ENCODE measurements around the gene FRMD4B. TPM values are rescaled to one million over a fixed set of nuclear protein-coding genes. Genes with fewer than 3 reads are reported as not detected.
A peak's percentile ranks its signal among the peaks of the same experiment; 100 is the strongest.

The FRMD4B gene
- polyA plus RNA-seq, 3 donors = 13.2 to 21.0 (median 19.6) TPM

DNA sequence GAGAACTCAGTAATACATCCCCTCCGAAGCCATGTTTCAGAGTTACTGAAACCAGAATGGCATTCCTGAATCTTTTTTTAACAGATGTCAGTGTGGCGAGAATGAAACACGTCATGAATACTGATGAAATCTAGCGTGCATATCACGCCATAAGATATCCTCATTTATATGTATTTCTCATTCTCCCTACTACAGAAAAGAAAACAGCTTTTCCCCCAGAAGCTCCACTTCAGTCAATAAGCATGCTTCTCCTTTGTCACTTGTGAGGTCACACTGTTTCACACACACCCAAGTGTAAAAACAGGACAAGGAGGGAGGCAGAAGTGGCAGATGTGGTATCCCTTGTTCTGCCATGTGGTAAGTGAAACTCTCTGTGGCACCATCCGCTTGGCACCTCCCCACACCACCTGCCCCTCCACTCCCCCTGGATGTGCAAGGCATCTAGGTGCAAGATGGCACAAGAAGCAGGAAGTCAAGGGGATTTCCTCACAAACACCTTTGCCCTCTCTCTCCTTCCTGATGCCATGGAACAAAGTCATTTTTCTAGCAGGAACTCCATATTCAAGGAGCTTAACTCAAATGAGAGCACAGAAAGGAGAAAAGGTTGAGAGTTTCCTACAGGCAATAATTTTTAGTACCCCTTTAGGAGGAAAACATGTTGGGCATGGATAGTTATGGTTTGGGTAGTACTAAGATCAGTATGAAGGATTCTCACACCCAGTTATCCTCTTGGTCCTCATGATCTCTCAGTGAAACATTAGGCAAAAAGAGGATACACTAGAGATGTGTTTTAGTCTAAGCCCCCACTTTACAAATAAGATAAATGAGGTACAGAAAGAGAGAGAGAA, 47.5 kb upstream of the FRMD4B start:
- H3K27me3 ChIP-seq (ENCODE audit: control insufficient read depth in 2 of 2, insufficient read depth in 2 of 2, low read length in 2 of 2) = no peaks in the 10 kb centered on the region
- no peak overlapping the region for H3K4me3 ChIP-seq (replicated peaks in 1 of 3; ENCODE audit: low read depth in 2 of 3, low read length in 3 of 3)
- H3K9ac ChIP-seq (ENCODE audit: insufficient read depth, low read length, poor library complexity, severe bottlenecking) = no peak overlapping the region
- WGBS (ENCODE audit: insufficient coverage) = 71% methylated on average over 6 of the region's 6 CpGs
- no peaks in the 10 kb centered on the region for H4K20me1 ChIP-seq (ENCODE audit: insufficient read depth, low read length)
- H3K27ac ChIP-seq (ENCODE audit: low read depth in 1 of 2, low read length in 2 of 2) = no peak overlapping the region
- H3K4me1 ChIP-seq (ENCODE audit: control insufficient read depth in 1 of 2, insufficient read depth in 2 of 2, low read length in 2 of 2) = peaks cover 13 to 17% of the 10 kb centered on the region in 2 donors
- Mint-ChIP-seq H3K4me3 (no peak overlapping the region), H3K27ac (peak overlapping the region in 2 of 7 donors; percentile 33 to 60), H3K36me3 (peaks cover 17 to 22% of the 10 kb centered on the region in 2 donors), H3K4me1 (peaks cover 30% of the 10 kb centered on the region), H3K9me3 (no peaks in the 10 kb centered on the region), H3K27me3 (ENCODE audit: low read depth in 3 of 3) (no peaks in the 10 kb centered on the region)
- DNase-seq = no peak
- no peaks in the 10 kb centered on the region for H3K79me2 ChIP-seq (ENCODE audit: insufficient read depth, low read length)
- H3K36me3 ChIP-seq (replicated peaks in 1 of 2; ENCODE audit: control insufficient read depth in 1 of 2, insufficient read depth in 2 of 2, low read length in 2 of 2) = peaks cover 3 to 7% of the 10 kb centered on the region in 2 donors
- H3K4me2 ChIP-seq (replicated peaks; ENCODE audit: extremely low read depth, low read length, poor library complexity, severe bottlenecking) = no peak overlapping the region
- intact Hi-C loops (cut with micrococcal nuclease) = no loop called here
- no peak overlapping the region for H2AFZ ChIP-seq (ENCODE audit: insufficient read depth, low read depth, low read length, poor library complexity, severe bottlenecking)
- no peaks in the 10 kb centered on the region for H3K9me3 ChIP-seq (replicated peaks in 1 of 2; ENCODE audit: control insufficient read depth in 1 of 2, insufficient read depth in 1 of 2, low read length in 2 of 2)
- TF ChIP-seq, protein P1, sequence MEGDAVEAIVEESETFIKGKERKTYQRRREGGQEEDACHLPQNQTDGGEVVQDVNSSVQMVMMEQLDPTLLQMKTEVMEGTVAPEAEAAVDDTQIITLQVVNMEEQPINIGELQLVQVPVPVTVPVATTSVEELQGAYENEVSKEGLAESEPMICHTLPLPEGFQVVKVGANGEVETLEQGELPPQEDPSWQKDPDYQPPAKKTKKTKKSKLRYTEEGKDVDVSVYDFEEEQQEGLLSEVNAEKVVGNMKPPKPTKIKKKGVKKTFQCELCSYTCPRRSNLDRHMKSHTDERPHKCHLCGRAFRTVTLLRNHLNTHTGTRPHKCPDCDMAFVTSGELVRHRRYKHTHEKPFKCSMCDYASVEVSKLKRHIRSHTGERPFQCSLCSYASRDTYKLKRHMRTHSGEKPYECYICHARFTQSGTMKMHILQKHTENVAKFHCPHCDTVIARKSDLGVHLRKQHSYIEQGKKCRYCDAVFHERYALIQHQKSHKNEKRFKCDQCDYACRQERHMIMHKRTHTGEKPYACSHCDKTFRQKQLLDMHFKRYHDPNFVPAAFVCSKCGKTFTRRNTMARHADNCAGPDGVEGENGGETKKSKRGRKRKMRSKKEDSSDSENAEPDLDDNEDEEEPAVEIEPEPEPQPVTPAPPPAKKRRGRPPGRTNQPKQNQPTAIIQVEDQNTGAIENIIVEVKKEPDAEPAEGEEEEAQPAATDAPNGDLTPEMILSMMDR (IDR thresholded peaks at IDR 0.05) = no peak

DNA sequence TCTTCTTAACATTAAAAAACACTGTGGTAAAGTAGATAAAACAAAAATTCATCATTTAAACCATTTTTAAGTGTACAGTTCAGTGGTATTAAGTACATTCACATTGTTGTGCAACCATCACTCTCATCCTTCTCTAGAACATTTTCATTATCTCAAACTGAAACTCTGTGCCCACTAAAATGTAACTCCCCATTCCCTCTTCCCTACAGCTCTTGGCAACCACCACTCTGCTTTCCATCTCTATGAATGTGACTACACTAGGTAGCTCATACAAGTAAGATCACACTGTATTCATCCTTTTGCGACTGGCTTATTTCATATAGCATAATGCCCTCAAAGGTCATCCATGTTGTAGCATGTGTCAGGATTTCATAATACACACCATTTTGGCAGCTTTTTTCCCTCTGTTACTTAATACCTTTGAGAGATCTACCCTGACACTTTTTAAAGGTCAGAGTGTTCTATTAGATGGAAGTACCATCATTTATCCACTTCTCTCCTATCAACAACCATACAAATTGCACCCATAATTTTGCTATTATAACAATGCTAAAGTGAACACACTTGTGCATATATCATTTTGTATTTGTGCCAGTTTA, 42.9 kb upstream of the FRMD4B start:
- H3K9ac ChIP-seq (ENCODE audit: insufficient read depth, low read length, poor library complexity, severe bottlenecking) = no peak overlapping the region
- peaks cover 17 to 22% of the 10 kb centered on the region in 2 donors for H3K36me3 Mint-ChIP-seq
- intact Hi-C loops (cut with micrococcal nuclease) = no loop called here
- H3K4me3 Mint-ChIP-seq = no peak overlapping the region
- H3K9me3 ChIP-seq (replicated peaks in 1 of 2; ENCODE audit: control insufficient read depth in 1 of 2, insufficient read depth in 1 of 2, low read length in 2 of 2) = no peaks in the 10 kb centered on the region
- H3K27me3 Mint-ChIP-seq (ENCODE audit: low read depth in 3 of 3) = no peaks in the 10 kb centered on the region
- H3K4me3 ChIP-seq (replicated peaks in 1 of 3; ENCODE audit: low read depth in 2 of 3, low read length in 3 of 3) = no peak overlapping the region
- no peak overlapping the region for H2AFZ ChIP-seq (ENCODE audit: insufficient read depth, low read depth, low read length, poor library complexity, severe bottlenecking)
- H3K4me2 ChIP-seq (replicated peaks; ENCODE audit: extremely low read depth, low read length, poor library complexity, severe bottlenecking) = no peak overlapping the region
- no peaks in the 10 kb centered on the region for H4K20me1 ChIP-seq (ENCODE audit: insufficient read depth, low read length)
- H3K4me1 Mint-ChIP-seq = peaks cover 10% of the 10 kb centered on the region
- H3K27ac ChIP-seq (ENCODE audit: low read depth in 1 of 2, low read length in 2 of 2) = no peak overlapping the region
- H3K36me3 ChIP-seq (replicated peaks in 1 of 2; ENCODE audit: control insufficient read depth in 1 of 2, insufficient read depth in 2 of 2, low read length in 2 of 2) = peaks cover 3 to 7% of the 10 kb centered on the region in 2 donors
- TF ChIP-seq, protein P1 (IDR thresholded peaks at IDR 0.05) = no peak
- peaks cover 2 to 4% of the 10 kb centered on the region in 2 donors for H3K4me1 ChIP-seq (ENCODE audit: control insufficient read depth in 1 of 2, insufficient read depth in 2 of 2, low read length in 2 of 2)
- H3K79me2 ChIP-seq (ENCODE audit: insufficient read depth, low read length) = no peaks in the 10 kb centered on the region
- DNase-seq = no peak
- no peaks in the 10 kb centered on the region for H3K9me3 Mint-ChIP-seq
- H3K27me3 ChIP-seq (ENCODE audit: control insufficient read depth in 2 of 2, insufficient read depth in 2 of 2, low read length in 2 of 2) = no peaks in the 10 kb centered on the region
- no CpG with 5 or more reads among the region's 1 CpG for WGBS (ENCODE audit: insufficient coverage)
- H3K27ac Mint-ChIP-seq = peak overlapping the region in 1 of 7 donors; percentile 51
